Measurements from ENCODE around the gene GSTK1.
"Not testable (repeated sequence)": the region's sequence is repeated elsewhere in the genome, so short reads cannot be mapped to it uniquely, and the experiment has no call there.

GSTK1 gene

GRCh38 chr7:143263266-143264195 is at the start of gene GSTK1:
Gene GSTK1, plus strand, starts transcription at chr7:143263441. Its CDS starts 73 bp downstream, at chr7:143263514.
- peak; percentile 84 for DNase-seq

GRCh38 chr7:143213478-143213877 is 49.8 kb upstream of the GSTK1 start:
- not testable (repeated sequence) for DNase-seq

DNA sequence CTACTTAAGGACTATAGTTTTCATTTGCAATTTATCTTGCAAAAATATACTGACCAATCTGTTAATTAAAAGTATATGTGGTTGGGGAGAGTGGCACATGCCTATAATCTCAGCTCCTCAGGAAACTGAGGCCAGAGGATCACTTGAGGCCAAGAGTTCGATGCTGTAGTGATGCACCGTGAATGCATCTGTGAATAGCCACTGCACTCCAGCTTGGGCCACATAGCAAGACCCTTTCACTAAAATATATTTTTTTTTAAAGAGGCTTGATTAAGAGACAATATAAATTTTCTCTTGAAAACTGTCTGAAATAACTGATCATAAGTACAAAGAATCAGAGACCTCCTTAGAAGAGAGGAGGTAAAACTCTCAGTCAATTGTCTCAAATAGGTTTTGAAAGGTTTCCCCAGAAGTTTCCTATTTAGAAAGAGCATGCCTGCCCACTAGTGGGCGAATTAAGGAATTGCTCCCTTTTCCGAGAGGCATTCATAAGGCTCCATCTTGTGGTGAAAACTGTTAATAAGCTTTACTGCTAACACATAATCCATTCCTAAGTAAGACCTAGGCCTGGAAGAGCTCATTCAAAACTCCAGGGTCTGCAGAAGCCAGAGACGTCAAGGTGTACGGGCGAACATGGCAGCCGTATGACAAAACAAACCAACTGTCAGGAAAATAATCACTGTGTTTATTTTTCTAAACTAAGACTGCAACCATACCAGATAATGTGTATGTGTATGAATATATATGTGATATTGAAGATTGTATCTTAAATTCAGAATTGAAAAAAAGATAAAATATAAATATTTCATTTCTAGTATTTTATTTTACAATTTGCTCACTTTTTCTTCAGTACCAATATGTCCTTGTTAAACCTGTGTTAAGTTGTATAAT is 48.2 kb upstream of the GSTK1 start:
- DNase-seq = peak; percentile 32

DNA sequence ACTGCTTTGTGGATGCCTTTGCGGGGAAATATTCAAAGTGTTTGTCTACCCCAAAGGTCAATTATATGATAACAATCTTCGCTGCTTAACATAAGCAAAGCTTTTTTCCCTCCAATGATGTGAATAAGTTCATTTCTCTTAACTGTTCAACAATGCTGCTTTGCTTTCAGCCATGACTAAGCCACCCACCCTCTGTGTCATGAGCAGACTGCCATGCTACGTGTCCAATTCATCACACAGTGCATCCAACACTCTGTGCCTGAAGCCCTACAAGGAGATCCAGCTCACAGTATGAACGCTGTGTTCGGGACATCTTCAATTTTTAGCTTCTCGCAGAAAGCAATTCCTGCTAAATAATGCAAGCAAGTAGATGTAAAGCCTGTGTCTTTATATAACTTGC is 47.1 kb upstream of the GSTK1 start:
- no peak for DNase-seq

DNA sequence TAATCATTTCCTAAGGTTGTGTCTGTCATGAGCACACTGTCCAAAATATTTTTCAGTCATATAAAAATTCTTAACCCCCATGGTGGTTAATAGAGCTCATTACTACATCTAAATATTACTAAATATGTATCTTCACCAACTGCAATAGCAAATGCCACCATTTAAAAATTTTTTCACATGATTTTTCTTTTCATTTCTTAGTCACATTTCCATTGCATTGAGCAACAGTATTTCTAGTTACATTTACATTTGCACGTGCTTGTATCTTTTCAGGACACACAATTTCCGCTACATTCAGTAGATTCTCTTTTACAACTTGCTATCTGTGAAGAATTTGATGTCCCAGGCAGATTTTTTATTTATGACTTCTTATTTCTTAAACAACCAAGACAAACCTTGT is 46.6 kb upstream of the GSTK1 start:
- DNase-seq = no peak

GRCh38 chr7:143217806-143218205 is 45.4 kb upstream of the GSTK1 start:
- no peak for DNase-seq

- no peak for DNase-seq
These were observed 42.0 kb upstream of the GSTK1 start for GRCh38 chr7:143221286-143221685.

- no peak for DNase-seq
These were observed 41.5 kb upstream of the GSTK1 start, which contains the start of gene TAS2R40 for GRCh38 chr7:143221737-143222136. Gene TAS2R40, plus strand, starts transcription at chr7:143222037. Its CDS starts 42 bp downstream, at chr7:143222079.

DNA sequence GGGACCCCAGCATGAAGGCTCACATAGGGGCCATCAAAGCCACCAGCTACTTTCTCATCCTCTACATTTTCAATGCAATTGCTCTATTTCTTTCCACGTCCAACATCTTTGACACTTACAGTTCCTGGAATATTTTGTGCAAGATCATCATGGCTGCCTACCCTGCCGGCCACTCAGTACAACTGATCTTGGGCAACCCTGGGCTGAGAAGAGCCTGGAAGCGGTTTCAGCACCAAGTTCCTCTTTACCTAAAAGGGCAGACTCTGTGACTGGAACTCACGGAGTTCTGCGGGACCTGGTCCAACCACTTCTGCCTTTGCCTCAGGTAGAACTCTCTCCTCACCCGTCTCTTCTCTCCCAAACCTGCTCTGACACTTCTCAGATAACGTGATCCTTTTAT is 40.5 kb upstream of the GSTK1 start:
- DNase-seq = no peak

- DNase-seq = no peak
These were observed 39.5 kb upstream of the GSTK1 start for GRCh38 chr7:143223784-143224183.

DNA sequence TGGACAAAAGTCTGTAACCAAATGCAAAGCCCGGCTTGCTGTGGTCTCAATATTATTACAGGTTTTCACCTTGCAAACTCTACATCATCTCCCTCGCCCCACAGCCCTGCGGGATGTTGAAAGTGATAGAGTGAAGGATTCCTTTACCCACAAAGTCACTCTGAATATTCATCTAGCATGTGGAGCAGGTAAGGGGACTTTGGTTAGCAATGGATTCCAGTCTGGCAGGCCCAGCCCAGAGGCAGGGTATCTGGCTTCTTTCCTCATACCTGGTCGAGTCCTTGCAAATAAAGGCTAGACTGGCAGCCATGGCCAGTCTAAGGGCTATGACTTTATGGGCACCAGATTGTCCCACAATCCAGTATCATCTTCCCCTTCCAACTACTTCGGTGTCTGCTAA is 38.2 kb upstream of the GSTK1 start:
- DNase-seq = no peak

GRCh38 chr7:143227806-143228205 is 35.4 kb upstream of the GSTK1 start:
- DNase-seq = no peak

DNA sequence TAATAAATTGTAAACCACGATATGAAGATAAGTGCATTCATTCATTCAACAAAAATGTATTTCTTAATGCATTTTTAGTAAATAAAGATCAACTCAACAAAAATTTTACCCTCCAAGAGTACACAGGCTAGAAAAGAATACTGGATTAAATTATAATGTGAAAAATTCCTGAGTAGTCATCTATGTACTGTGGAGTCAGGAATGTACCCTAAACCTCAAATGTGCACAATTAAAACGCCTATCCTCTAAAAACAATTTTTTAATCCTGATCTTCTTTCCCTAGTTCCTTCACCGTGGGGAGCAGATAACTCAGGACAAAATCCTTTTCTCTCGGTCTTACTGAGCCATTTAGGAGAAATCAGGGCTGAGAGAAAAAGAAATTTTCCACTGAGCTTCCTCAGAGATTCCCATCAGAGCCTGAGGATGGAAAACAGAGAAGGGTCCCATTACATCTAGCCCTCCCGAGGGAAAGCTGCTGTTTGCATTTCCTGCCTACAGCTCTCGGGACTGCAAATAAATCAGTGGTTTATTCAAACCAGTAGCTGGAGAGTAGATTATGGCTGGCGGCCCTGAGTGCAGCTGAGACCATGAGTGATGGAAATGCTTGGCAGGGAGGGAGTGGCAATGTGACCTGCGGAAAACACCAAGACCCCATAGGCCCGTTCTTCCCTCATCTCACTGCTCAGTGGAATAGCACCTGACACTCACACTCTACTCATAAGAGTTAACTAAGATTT is 34.0 kb upstream of the GSTK1 start:
- DNase-seq = no peak

- DNase-seq = no peak
These were observed 32.4 kb upstream of the GSTK1 start for GRCh38 chr7:143230602-143231457.

DNA sequence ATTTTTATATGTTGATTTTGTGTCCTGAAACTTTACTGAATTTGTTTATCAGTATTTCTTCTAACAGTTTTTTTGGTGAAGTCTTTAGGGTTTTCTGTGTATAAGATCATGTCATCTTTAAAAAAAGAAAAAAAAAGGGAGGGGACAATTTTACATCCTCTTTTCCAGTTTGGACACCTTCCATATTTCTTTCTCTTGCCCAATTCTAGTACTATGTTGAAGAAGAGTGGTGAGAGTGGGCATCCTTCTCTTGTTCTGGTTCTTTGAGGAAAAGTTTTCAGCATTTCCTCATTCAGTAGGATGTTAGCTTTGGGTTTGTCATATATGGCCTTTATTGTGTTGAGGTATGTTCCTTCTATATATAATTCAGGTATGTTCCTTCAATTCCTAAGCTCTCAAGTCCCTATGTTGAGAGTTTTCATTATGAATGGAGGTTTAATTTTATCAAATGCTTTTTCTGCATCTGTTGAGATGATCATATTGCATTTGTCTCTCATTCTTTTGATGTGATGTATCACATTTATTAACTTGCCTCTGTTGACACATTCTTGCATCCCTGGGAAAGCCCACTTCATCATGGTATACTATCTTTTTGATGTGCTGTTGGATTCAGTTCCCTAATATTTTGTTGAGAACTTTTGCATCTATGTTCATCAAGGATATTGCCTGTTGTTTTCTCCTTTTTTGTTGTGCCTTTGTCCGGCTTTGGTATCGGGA is 29.3 kb upstream of the GSTK1 start:
- DNase-seq = no peak

- no peak for DNase-seq
These were observed 28.7 kb upstream of the GSTK1 start for GRCh38 chr7:143234533-143234875.

DNA sequence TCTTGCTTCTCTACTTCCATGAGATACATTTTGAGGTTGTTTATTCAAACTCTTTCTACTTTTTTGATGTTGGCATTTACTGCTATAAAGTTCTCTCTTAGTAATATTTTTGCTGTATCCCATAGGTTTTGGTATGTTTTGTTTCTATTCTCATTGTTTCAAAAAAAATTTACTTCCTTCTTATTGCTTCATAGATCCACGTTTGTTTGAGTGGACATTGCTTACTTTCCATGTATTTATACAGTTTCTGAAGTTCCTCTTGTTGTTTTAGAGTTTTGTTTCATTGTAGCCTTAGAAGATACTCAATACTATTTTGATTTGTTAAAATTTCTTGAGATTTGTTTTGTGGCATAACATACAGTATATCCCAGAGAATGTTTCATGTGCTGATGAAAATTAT is 27.7 kb upstream of the GSTK1 start:
- no peak for DNase-seq

- no peak for DNase-seq
These were observed 26.7 kb upstream of the GSTK1 start for GRCh38 chr7:143236408-143236990.

- DNase-seq = no peak
These were observed 25.9 kb upstream of the GSTK1 start for GRCh38 chr7:143237366-143237765.

- no peak for DNase-seq
These were observed 24.8 kb upstream of the GSTK1 start for GRCh38 chr7:143238289-143238980.

Data from stimulated activated CD4-positive, alpha-beta T cell treated with anti-CD3 and anti-CD28 coated beads, Interleukin-4, amount 100 ng/mL, for 1 hour (primary cell).